H9 (cell line): ENCODE results near the gene CHRNA10. TPM values are rescaled to one million over a fixed set of nuclear protein-coding genes. Genes with fewer than 3 reads are reported as not detected.

ENCODE experiments used
- DNase-seq: peaks from one replicate; pipeline ENCODE4 v3.0.0-alpha.2; 2017
- H2AFZ ChIP-seq: one replicate; pipeline ENCODE4 v1.6.1; 2013; ENCODE audit warnings: mild to moderate bottlenecking, low read length, control low read depth, moderate library complexity
- H2AK5ac ChIP-seq: 2 replicates; pipeline ENCODE4 v1.6.1; 2013; ENCODE audit warnings: low read length, control low read depth, mixed read lengths; ENCODE audit not compliant: insufficient read length
- H2BK120ac ChIP-seq: one replicate; pipeline ENCODE4 v1.6.1; 2013; ENCODE audit warnings: low read depth, mild to moderate bottlenecking, low read length, control low read depth, inconsistent platforms; ENCODE audit not compliant: poor library complexity, severe bottlenecking
- H2BK12ac ChIP-seq: 2 replicates; pipeline ENCODE4 v1.6.1; 2013; ENCODE audit warnings: low read length, control low read depth, mixed read lengths, low read depth; ENCODE audit not compliant: insufficient read length
- H2BK15ac ChIP-seq: 2 replicates; pipeline ENCODE4 v1.6.1; 2013; ENCODE audit warnings: low read depth, low read length, control low read depth
- H2BK20ac ChIP-seq: one replicate; pipeline ENCODE4 v1.6.1; 2013; ENCODE audit warnings: low read depth, mild to moderate bottlenecking, low read length, control low read depth, inconsistent platforms; ENCODE audit not compliant: poor library complexity, severe bottlenecking
- H2BK5ac ChIP-seq: 2 replicates; pipeline ENCODE4 v1.6.1; 2013; ENCODE audit warnings: low read length, control low read depth, mixed read lengths; ENCODE audit not compliant: insufficient read length
- H3K14ac ChIP-seq: 2 replicates; pipeline ENCODE4 v1.6.1; 2013; ENCODE audit warnings: low read length, control low read depth; ENCODE audit not compliant: insufficient read depth
- H3K18ac ChIP-seq: 2 replicates; pipeline ENCODE4 v1.6.1; 2013; ENCODE audit warnings: low read depth, mild to moderate bottlenecking, mixed read lengths, low read length, control low read depth; ENCODE audit not compliant: insufficient read length
- H3K23ac ChIP-seq: 2 replicates; pipeline ENCODE4 v1.6.1; 2013; ENCODE audit warnings: low read length, control low read depth, mixed read lengths, low read depth; ENCODE audit not compliant: insufficient read length
- H3K23me2 ChIP-seq: 2 replicates; pipeline ENCODE4 v1.6.1; 2013; ENCODE audit warnings: low read depth, mild to moderate bottlenecking, mixed read lengths, low read length, control low read depth; ENCODE audit not compliant: insufficient read length, poor library complexity, severe bottlenecking
- H3K27ac ChIP-seq: 2 replicates; pipeline ENCODE4 v1.5.1; 2013; ENCODE audit warnings: low read length, control low read depth, mixed read lengths, low read depth; ENCODE audit not compliant: insufficient read length
- H3K27me3 ChIP-seq: 2 replicates; pipeline ENCODE4 v1.6.1; 2013; ENCODE audit warnings: low read length, control low read depth, inconsistent platforms; ENCODE audit not compliant: insufficient read depth
- H3K4ac ChIP-seq: 2 replicates; pipeline ENCODE4 v1.6.1; 2013; ENCODE audit warnings: low read depth, mild to moderate bottlenecking, control low read depth, inconsistent platforms, low read length, moderate library complexity
- H3K4me1 ChIP-seq: 2 replicates; pipeline ENCODE4 v1.6.1; 2013; ENCODE audit warnings: low read length, control low read depth, inconsistent platforms; ENCODE audit not compliant: insufficient read depth
- H3K4me2 ChIP-seq: 2 replicates; pipeline ENCODE4 v1.6.1; 2013; ENCODE audit warnings: low read length, control low read depth, mixed read lengths; ENCODE audit not compliant: insufficient read length, insufficient read depth
- H3K56ac ChIP-seq: 2 replicates; pipeline ENCODE4 v1.6.1; 2013; ENCODE audit warnings: low read depth, mild to moderate bottlenecking, mixed read lengths, low read length, control low read depth; ENCODE audit not compliant: insufficient read length
- H3K79me1 ChIP-seq: 2 replicates; pipeline ENCODE4 v1.6.1; 2013; ENCODE audit warnings: low read depth, mild to moderate bottlenecking, moderate library complexity, low read length, control low read depth, inconsistent platforms; ENCODE audit not compliant: insufficient read depth, poor library complexity, severe bottlenecking
- H3K79me2 ChIP-seq: 2 replicates; pipeline ENCODE4 v1.6.1; 2013; ENCODE audit warnings: low read length, control low read depth, inconsistent platforms; ENCODE audit not compliant: insufficient read depth
- H3K9ac ChIP-seq: 2 replicates; pipeline ENCODE4 v1.6.1; 2013; ENCODE audit warnings: low read length, control low read depth, mixed read lengths; ENCODE audit not compliant: insufficient read length; ENCODE audit errors: extremely low read depth
- H3K9me3 ChIP-seq: one replicate; pipeline ENCODE4 v1.6.1; 2013; ENCODE audit warnings: low read depth, low read length, inconsistent platforms; ENCODE audit not compliant: control insufficient read depth
- H3T11ph ChIP-seq: one replicate; pipeline ENCODE4 v1.6.1; 2013; ENCODE audit warnings: mild to moderate bottlenecking, low read length, control low read depth, inconsistent platforms
- H4K20me1 ChIP-seq: one replicate; pipeline ENCODE4 v1.6.1; 2013; ENCODE audit not compliant: control insufficient read depth, insufficient read length, insufficient read depth
- H4K5ac ChIP-seq: 2 replicates; pipeline ENCODE4 v1.6.1; 2013; ENCODE audit warnings: low read depth, mild to moderate bottlenecking, mixed read lengths, low read length, control low read depth; ENCODE audit not compliant: insufficient read length
- H4K8ac ChIP-seq: replicated peaks from 2 replicates; pipeline ENCODE4 v1.6.1; 2013; ENCODE audit warnings: low read length, control low read depth, mixed read lengths, low read depth; ENCODE audit not compliant: insufficient read length
- H4K91ac ChIP-seq: 2 replicates; pipeline ENCODE4 v1.6.1; 2013; ENCODE audit warnings: low read depth, mild to moderate bottlenecking, moderate library complexity, mixed read lengths, low read length, control low read depth; ENCODE audit not compliant: insufficient read length
- H3K27ac Mint-ChIP-seq, 3 experiments: 2 replicates in 2 of 3; 3 replicates in 1 of 3; pipeline ENCODE4 v1.8.0; 2020 to 2021; ENCODE audit warnings: mixed read lengths in 3 of 3, mild to moderate bottlenecking in 1 of 3, moderate library complexity in 1 of 3
- H3K27me3 Mint-ChIP-seq: 2 replicates; pipeline ENCODE4 v1.8.0; 2021; ENCODE audit warnings: low read depth, mild to moderate bottlenecking, moderate library complexity, mixed read lengths
- H3K36me3 Mint-ChIP-seq, 3 experiments: 2 replicates in 2 of 3; 3 replicates in 1 of 3; pipeline ENCODE4 v1.8.0; 2020 to 2021; ENCODE audit warnings: low read depth in 3 of 3, mixed read lengths in 3 of 3; ENCODE audit not compliant: insufficient read depth in 1 of 3
- H3K4me1 Mint-ChIP-seq, 2 experiments: 2 replicates each; pipeline ENCODE4 v1.8.0; 2020; ENCODE audit warnings: mixed read lengths in 2 of 2
- H3K4me3 Mint-ChIP-seq, 2 experiments: 2 replicates in 1 of 2; 3 replicates in 1 of 2; pipeline ENCODE4 v1.8.0; 2020 to 2021; ENCODE audit warnings: mild to moderate bottlenecking in 2 of 2, mixed read lengths in 2 of 2, moderate library complexity in 1 of 2
- H3K9me3 Mint-ChIP-seq, 2 experiments: 2 replicates in 1 of 2; 3 replicates in 1 of 2; pipeline ENCODE4 v1.8.0; 2020; ENCODE audit warnings: mild to moderate bottlenecking in 2 of 2, mixed read lengths in 2 of 2, moderate library complexity in 1 of 2
- CTCF ChIP-seq: fragments of 200-600 bp; sonication (generic); conservative IDR thresholded peaks from 3 replicates; pipeline ENCODE4 v1.8.0; 2021; ENCODE audit warnings: antibody characterized with exemption, mild to moderate bottlenecking
- WGBS: extraction: QIAGEN DNeasy Blood & Tissue Kit; methylation state at CpG from one replicate; pipeline ENCODE4 v1.1.7; 2013; ENCODE audit warnings: missing lambda C conversion rate, low lambda C conversion rate, mixed read lengths; ENCODE audit not compliant: insufficient read length; ENCODE audit errors: extremely low coverage; 5-methylcytosine and 5-hydroxymethylcytosine counted together
- total RNA-seq: library from RNA; stranded (reverse); gene quantifications from 2 replicates; pipeline ENCODE4 v1.2.1, GENCODE V29; 2021

The CHRNA10 gene
- total RNA-seq, 1 experiment from 2014 or later, result 2.4 TPM

GRCh38 chr11:3631331-3631730 is 39.9 kb downstream of the CHRNA10 start:
- Histone ChIP-seq H3K79me1 (no peaks in the 10 kb centered on the region), H3K4me1 (no peaks in the 10 kb centered on the region), H3K14ac (no peak overlapping the region), H3K56ac (no peak overlapping the region), H3K27ac (no peak overlapping the region), H3K23ac (no peak overlapping the region), H3K23me2 (no peaks in the 10 kb centered on the region), H2AFZ (no peak overlapping the region), H2BK120ac (no peak overlapping the region), H3K4ac (no peak overlapping the region), H2AK5ac (no peak overlapping the region), H2BK12ac (no peak overlapping the region), H3K4me2 (no peak overlapping the region), H3K9me3 (no peaks in the 10 kb centered on the region), H3T11ph (no peak overlapping the region), H4K8ac (no peak overlapping the region), H3K27me3 (no peaks in the 10 kb centered on the region), H4K5ac (no peak overlapping the region), H3K18ac (no peak overlapping the region), H2BK5ac (no peak overlapping the region), H2BK15ac (no peak overlapping the region), H4K91ac (no peak overlapping the region), H3K9ac (no peak overlapping the region), H4K20me1 (no peaks in the 10 kb centered on the region), H2BK20ac (no peak overlapping the region), H3K79me2 (no peaks in the 10 kb centered on the region)
- Mint-ChIP-seq H3K4me1 (peaks cover 0 to 8% of the 10 kb centered on the region in 2 experiments; a peak in 2 of 4 replicates), H3K36me3 (no peaks in the 10 kb centered on the region; a peak in 2 of 7 replicates), H3K4me3 (no peak overlapping the region), H3K9me3 (no peaks in the 10 kb centered on the region), H3K27me3 (peaks cover 3% of the 10 kb centered on the region; the same call in 1 of the 2 replicates), H3K27ac (0 out of 7 replicates have a peak overlapping the region, but pooled peaks of 1 of the 3 experiments have one; percentile 39)
- no peak for DNase-seq
- TF ChIP-seq CTCF, result no peak
- WGBS, result no CpG with 5 or more reads among the region's 4 CpGs
